Small intestine (tissue), 7 donors: Measurements from ENCODE around the gene OSBPL6. TPM values are rescaled to one million over a fixed set of nuclear protein-coding genes. Genes with fewer than 3 reads are reported as not detected.

Experiments
- DNase-seq, 2 donors: peaks; one replicate each; pipeline versions ENCODE4 v3.0.0 to v3.0.0-alpha.2; 2013
- FAIRE-seq: peaks from 2 replicates; lab custom pipeline; 2012; peaks lifted over from hg19 to GRCh38; lab: Jason Lieb, UNC
- H3K27ac ChIP-seq, 3 donors: one replicate each; pipeline ENCODE4 v1.5.1; 2013; ENCODE audit warnings: low read length in 2 of 3, mild to moderate bottlenecking in 2 of 3, control low read depth in 1 of 3, inconsistent platforms in 1 of 3, low read depth in 1 of 3, moderate library complexity in 1 of 3
- H3K27me3 ChIP-seq, 3 donors: one replicate each; pipeline ENCODE4 v1.6.1; 2013; ENCODE audit warnings: low read length in 3 of 3, inconsistent platforms in 1 of 3; ENCODE audit not compliant: control insufficient read depth in 3 of 3, insufficient read depth in 3 of 3
- H3K36me3 ChIP-seq, 3 donors: one replicate each; pipeline ENCODE4 v1.6.1; 2013; ENCODE audit warnings: low read length in 3 of 3, inconsistent platforms in 1 of 3, low read depth in 1 of 3, mild to moderate bottlenecking in 1 of 3, moderate library complexity in 1 of 3; ENCODE audit not compliant: control insufficient read depth in 3 of 3, insufficient read depth in 2 of 3
- H3K4me1 ChIP-seq, 3 donors: one replicate each; pipeline ENCODE4 v1.6.1; 2013; ENCODE audit warnings: low read length in 2 of 3, inconsistent platforms in 1 of 3, low read depth in 1 of 3, mild to moderate bottlenecking in 1 of 3, moderate library complexity in 1 of 3; ENCODE audit not compliant: control insufficient read depth in 3 of 3, insufficient read depth in 2 of 3
- H3K4me3 ChIP-seq, 3 donors: one replicate each; pipeline ENCODE4 v1.5.1; 2013; ENCODE audit warnings: low read length in 3 of 3, control low read depth in 1 of 3, inconsistent platforms in 1 of 3, low read depth in 1 of 3, mild to moderate bottlenecking in 1 of 3, moderate library complexity in 1 of 3
- H3K9me3 ChIP-seq, 2 donors: one replicate each; pipeline ENCODE4 v1.6.1; 2013; ENCODE audit warnings: low read depth in 1 of 2, low read length in 1 of 2; ENCODE audit not compliant: control insufficient read depth in 2 of 2, insufficient read depth in 1 of 2
- WGBS, 3 donors: extraction: QIAGEN DNeasy Blood & Tissue Kit; methylation state at CpG; one replicate each; pipeline ENCODE4 v1.1.7; 2013; 5-methylcytosine and 5-hydroxymethylcytosine counted together
- polyA plus RNA-seq, 4 donors: library from polyadenylated mRNA; stranded (reverse) in 3 of 4; unstranded in 1 of 4; fragments of 200-250 nt in 3 of 4; fragments of 120-200 nt in 1 of 4; gene quantifications; one replicate each; pipeline versions ENCODE4 v1.2.1 to v1.2.3, GENCODE V29; 2013
- donor health status: healthy with polysubstance abuse.
- donor health status: control.
- donor health status: control.
- donor health status: Bipolar disorder and iron deficiency.
- donor health status: healthy.

OSBPL6 gene
- polyA plus RNA-seq, 4 donors = 0.87 to 4.4 (median 1.5) TPM

GRCh38 chr2:178200331-178200730 is 6.0 kb downstream of the OSBPL6 start:
- WGBS, 3 donors = 64 to 82% (median 70%) methylated on average over 1 of the region's 1 CpG
- DNase-seq = no peak
- H3K36me3 ChIP-seq = no peaks in the 10 kb centered on the region
- H3K4me3 ChIP-seq = no peak overlapping the region
- H3K27ac ChIP-seq = no peak overlapping the region
- peaks cover 0 to 8% (median under 1%) of the 10 kb centered on the region in 3 donors for H3K27me3 ChIP-seq
- no peak for FAIRE-seq
- no peaks in the 10 kb centered on the region for H3K9me3 ChIP-seq
- peaks cover 0 to 3% (median 0%) of the 10 kb centered on the region in 3 donors for H3K4me1 ChIP-seq

GRCh38 chr2:178202927-178203326 is 8.6 kb downstream of the OSBPL6 start:
- no peaks in the 10 kb centered on the region for H3K4me1 ChIP-seq
- no peak for FAIRE-seq
- no peaks in the 10 kb centered on the region for H3K9me3 ChIP-seq
- no peaks in the 10 kb centered on the region for H3K36me3 ChIP-seq
- no peak overlapping the region for H3K27ac ChIP-seq
- H3K4me3 ChIP-seq = no peak overlapping the region
- no peak for DNase-seq
- peaks cover 0 to 3% (median 0%) of the 10 kb centered on the region in 3 donors for H3K27me3 ChIP-seq

GRCh38 chr2:178204977-178205376 is 10.7 kb downstream of the OSBPL6 start:
- FAIRE-seq (no peak), DNase-seq (no peak)
- no peaks in the 10 kb centered on the region for H3K9me3 ChIP-seq
- H3K27me3 ChIP-seq = peaks cover 0 to 3% (median 0%) of the 10 kb centered on the region in 3 donors
- WGBS, 3 donors = 55 to 67% (median 65%) methylated on average over 2 of the region's 2 CpGs
- H3K4me1 ChIP-seq = no peaks in the 10 kb centered on the region
- no peaks in the 10 kb centered on the region for H3K36me3 ChIP-seq
- H3K27ac ChIP-seq = no peak overlapping the region
- H3K4me3 ChIP-seq = no peak overlapping the region

- Histone ChIP-seq H3K4me3 (no peak overlapping the region), H3K27ac (no peak overlapping the region), H3K4me1 (no peaks in the 10 kb centered on the region), H3K36me3 (no peaks in the 10 kb centered on the region), H3K27me3 (peaks cover 0 to 3% (median 0%) of the 10 kb centered on the region in 3 donors), H3K9me3 (no peaks in the 10 kb centered on the region)
- 74 to 79% (median 79%) methylated on average over 3 of the region's 3 CpGs for WGBS, 3 donors
- FAIRE-seq (no peak), DNase-seq (no peak)
Measured at GRCh38 chr2:178205853-178206521, 11.7 kb downstream of the OSBPL6 start.

- no peaks in the 10 kb centered on the region for H3K9me3 ChIP-seq
- H3K4me3 ChIP-seq = no peak overlapping the region
- 85 to 94% (median 85%) methylated on average over 1 of the region's 1 CpG for WGBS, 3 donors
- peaks cover 0 to 3% (median 0%) of the 10 kb centered on the region in 3 donors for H3K27me3 ChIP-seq
- H3K27ac ChIP-seq = no peak overlapping the region
- no peaks in the 10 kb centered on the region for H3K4me1 ChIP-seq
- no peak for DNase-seq
- no peaks in the 10 kb centered on the region for H3K36me3 ChIP-seq
- no peak for FAIRE-seq
Measured at GRCh38 chr2:178208336-178208735, 14.0 kb downstream of the OSBPL6 start.

GRCh38 chr2:178208817-178209216 is 14.5 kb downstream of the OSBPL6 start:
- Histone ChIP-seq H3K4me3 (no peak overlapping the region), H3K4me1 (no peaks in the 10 kb centered on the region), H3K36me3 (no peaks in the 10 kb centered on the region), H3K9me3 (no peaks in the 10 kb centered on the region), H3K27me3 (peaks cover 0 to 3% (median 0%) of the 10 kb centered on the region in 3 donors), H3K27ac (no peak overlapping the region)
- DNase-seq (peak; percentile 15 to 17), FAIRE-seq (no peak)
- WGBS, 3 donors = 87 to 91% (median 91%) methylated on average over 3 of the region's 3 CpGs

GRCh38 chr2:178211460-178211859 is 17.1 kb downstream of the OSBPL6 start:
- Histone ChIP-seq H3K9me3 (no peaks in the 10 kb centered on the region), H3K4me3 (no peak overlapping the region), H3K36me3 (no peaks in the 10 kb centered on the region), H3K27ac (no peak overlapping the region), H3K27me3 (no peaks in the 10 kb centered on the region), H3K4me1 (no peaks in the 10 kb centered on the region)
- 81 to 89% (median 84%) methylated on average over 3 of the region's 3 CpGs for WGBS, 3 donors
- FAIRE-seq (no peak), DNase-seq (no peak)

- Histone ChIP-seq H3K9me3 (no peaks in the 10 kb centered on the region), H3K4me3 (no peak overlapping the region), H3K27ac (no peak overlapping the region), H3K36me3 (no peaks in the 10 kb centered on the region), H3K27me3 (no peaks in the 10 kb centered on the region), H3K4me1 (no peaks in the 10 kb centered on the region)
- WGBS, 3 donors = 80 to 85% (median 83%) methylated on average over 4 of the region's 4 CpGs
- FAIRE-seq (no peak), DNase-seq (no peak)
Measured at GRCh38 chr2:178211943-178212342, 17.6 kb downstream of the OSBPL6 start.

- H3K4me1 ChIP-seq = no peaks in the 10 kb centered on the region
- DNase-seq (no peak), FAIRE-seq (no peak)
- no peaks in the 10 kb centered on the region for H3K36me3 ChIP-seq
- no peaks in the 10 kb centered on the region for H3K9me3 ChIP-seq
- H3K4me3 ChIP-seq = no peak overlapping the region
- WGBS, 3 donors = 87 to 91% (median 89%) methylated on average over 1 of the region's 1 CpG
- H3K27ac ChIP-seq = no peak overlapping the region
- no peaks in the 10 kb centered on the region for H3K27me3 ChIP-seq
Measured at GRCh38 chr2:178213991-178214390, 19.7 kb downstream of the OSBPL6 start.
